ENCODE measurements around the gene CCND2.

- TF ChIP-seq POLR2A (IDR thresholded peaks at IDR 0.05) (no peak), CTCF (IDR thresholded peaks at IDR 0.05) (no peak)
Measured at GRCh38 chr12:4293299-4293965, 19.9 kb downstream of the CCND2 start.
